ENCODE data around the gene SP9. TPM values are rescaled to one million over a fixed set of nuclear protein-coding genes. Genes with fewer than 3 reads are reported as not detected.

Gene SP9
- total and polyA plus RNA-seq, 12 donors, result 0.09 TPM; not detected in 11

GRCh38 chr2:174340400-174341292, 5.9 kb downstream of the SP9 start:
- intact Hi-C loops (cut with DNase I), result loop anchor here (1.0 to 10.0 kb wide), 9 partner anchors 183 to 938 kb away; no protein-coding TSS in a partner anchor
- ATAC-seq (peak in 5 of 8 donors; percentile 8 to 28 (median 22)), DNase-seq (no peak)
- Histone ChIP-seq H3K36me3 (peaks cover 0 to 13% (median 0%) of the 10 kb centered on the region in 9 donors), H3K4me1 (peaks cover 23 to 77% (median 42%) of the 10 kb centered on the region in 9 donors), H3K27me3 (peaks cover 52 to 100% (median 96%) of the 10 kb centered on the region in 7 donors), H3K9me3 (no peaks in the 10 kb centered on the region), H3K27ac (no peak overlapping the region), H3K4me3 (peak overlapping the region in 2 of 10 donors; percentile 0 to 38)
- 5 to 6% methylated on average over 70 of the region's 70 CpGs for WGBS, 2 donors
- no peak for TF ChIP-seq CTCF (IDR thresholded peaks at IDR 0.05)

- Histone ChIP-seq H3K4me3 (peak overlapping the region in 3 of 10 donors; percentile 1 to 20 (median 2)), H3K36me3 (peaks cover 0 to 5% (median 0%) of the 10 kb centered on the region in 9 donors), H3K9me3 (no peaks in the 10 kb centered on the region), H3K27me3 (peaks cover 45 to 100% (median 88%) of the 10 kb centered on the region in 7 donors), H3K27ac (no peak overlapping the region), H3K4me1 (peaks cover 23 to 69% (median 34%) of the 10 kb centered on the region in 9 donors)
- ATAC-seq (peak; percentile 82 to 98 (median 91)), DNase-seq (peak; percentile 83 to 90)
- intact Hi-C loops (cut with DNase I), result loop anchor here (1.0 to 10.0 kb wide), 9 partner anchors 184 to 939 kb away; no protein-coding TSS in a partner anchor
- WGBS, 2 donors, result 1% methylated on average over 31 of the region's 31 CpGs
- TF ChIP-seq CTCF (IDR thresholded peaks at IDR 0.05), result peak; percentile 84 to 99 (median 98)
Measured at GRCh38 chr2:174341293-174341994, 6.7 kb downstream of the SP9 start.

- H3K4me1 ChIP-seq, result peaks cover 19 to 62% (median 27%) of the 10 kb centered on the region in 9 donors
- DNase-seq, result no peak
- TF ChIP-seq CTCF (IDR thresholded peaks at IDR 0.05), result no peak
- no peak overlapping the region for H3K27ac ChIP-seq
- 4% methylated on average over 52 of the region's 52 CpGs for WGBS, 2 donors
- no peaks in the 10 kb centered on the region for H3K9me3 ChIP-seq
- ATAC-seq, result peak in 6 of 8 donors; percentile 16 to 56 (median 27)
- intact Hi-C loops (cut with DNase I), result loop anchor here (1.0 to 10.0 kb wide), 9 partner anchors 185 to 940 kb away; no protein-coding TSS in a partner anchor
- peaks cover 0 to 7% (median 0%) of the 10 kb centered on the region in 9 donors for H3K36me3 ChIP-seq
- H3K27me3 ChIP-seq, result peaks cover 38 to 96% (median 81%) of the 10 kb centered on the region in 7 donors
- peak overlapping the region in 3 of 10 donors; percentile 1 to 20 (median 2) for H3K4me3 ChIP-seq
Measured at GRCh38 chr2:174341995-174342685, 7.4 kb downstream of the SP9 start.

Measured in heart right ventricle (tissue), 16 donors.